Endothelial cell of umbilical vein (primary cell): ENCODE results near the gene CNTNAP2. TPM values are rescaled to one million over a fixed set of nuclear protein-coding genes. Genes with fewer than 3 reads are reported as not detected.

Source experiments
- BruUV-seq: library from RNA; stranded (reverse); fragments of 400-500 nt; replicated peaks from 2 replicates; lab custom pipeline; 2021; lab: Mats Ljungman, UMichigan
- CTCF ChIA-PET: fragments of 300-600, 350-600 bp; sonication (Branson Sonifier 250); formaldehyde crosslinking; loops from one replicate; lab custom pipeline; 2021; ENCODE audit warnings: antibody characterized with exemption, inconsistent platforms; lab: Charles Lee
- POLR2A ChIA-PET: fragments of 300-600, 350-600 bp; sonication (Branson Sonifier 250); formaldehyde crosslinking; loops from one replicate; lab custom pipeline; 2021; ENCODE audit warnings: antibody characterized with exemption, inconsistent platforms; lab: Charles Lee
- DNase-seq: peaks from one replicate; pipeline ENCODE4 v3.0.0-alpha.2; 2011; ENCODE audit warnings: low read depth, low spot score
- FAIRE-seq: peaks from 2 replicates; lab custom pipeline; 2011; peaks lifted over from hg19 to GRCh38; lab: Jason Lieb, UNC
- H2AFZ ChIP-seq: 2 replicates; pipeline ENCODE4 v1.6.0; 2012; ENCODE audit warnings: low read depth, low read length, control low read depth, inconsistent platforms
- H3K27ac ChIP-seq: 2 replicates; pipeline ENCODE4 v1.5.1; 2011; ENCODE audit warnings: low read depth, mild to moderate bottlenecking, control low read depth, low read length, moderate library complexity; ENCODE audit not compliant: insufficient read depth
- H3K27me3 ChIP-seq, 2 experiments: 2 replicates each; pipeline versions ENCODE4 v1.6.0 to v1.6.1; 2011; ENCODE audit warnings: low read length in 2 of 2, mixed read lengths in 1 of 2; ENCODE audit not compliant: control insufficient read depth in 2 of 2, insufficient read depth in 2 of 2
- H3K36me3 ChIP-seq, 2 experiments: 2 replicates in 1 of 2; 3 replicates in 1 of 2; pipeline ENCODE4 v1.5.1; 2011; ENCODE audit warnings: low read length in 2 of 2, mild to moderate bottlenecking in 1 of 2, moderate library complexity in 1 of 2; ENCODE audit not compliant: control insufficient read depth in 2 of 2, insufficient read depth in 2 of 2; ENCODE audit errors: extremely low read depth in 1 of 2
- H3K4me1 ChIP-seq: 3 replicates; pipeline ENCODE4 v1.5.1; 2011; ENCODE audit warnings: mild to moderate bottlenecking, low read length; ENCODE audit not compliant: control insufficient read depth, insufficient read depth; ENCODE audit errors: extremely low read depth
- H3K4me2 ChIP-seq: 2 replicates; pipeline ENCODE4 v1.6.1; 2011; ENCODE audit warnings: low read length, control low read depth, mixed read lengths; ENCODE audit not compliant: insufficient read depth
- H3K4me3 ChIP-seq, 3 experiments: fragments of 200-600 bp in 1 of 3; sonication (generic), shearing (Covaris generic) in 1 of 3; replicated peaks in 1 of 3; 2 replicates each; pipeline ENCODE4 v1.5.1; 2011 to 2016; ENCODE audit warnings: control low read depth in 3 of 3, low read length in 3 of 3, mild to moderate bottlenecking in 2 of 3, inconsistent platforms in 1 of 3, low read depth in 1 of 3, moderate library complexity in 1 of 3; ENCODE audit not compliant: insufficient read depth in 1 of 3
- H3K79me2 ChIP-seq: 2 replicates; pipeline ENCODE4 v1.6.0; 2012; ENCODE audit warnings: low read length, inconsistent platforms; ENCODE audit not compliant: control insufficient read depth, insufficient read depth
- H3K9ac ChIP-seq: replicated peaks from 2 replicates; pipeline ENCODE3; 2011; ENCODE audit warnings: low read length, control low read depth; ENCODE audit not compliant: insufficient read depth; ENCODE audit errors: extremely low read depth
- H3K9me1 ChIP-seq: replicated peaks from 3 replicates; pipeline ENCODE4 v1.6.0; 2011; ENCODE audit warnings: mild to moderate bottlenecking, low read length; ENCODE audit not compliant: control insufficient read depth, insufficient read depth; ENCODE audit errors: extremely low read depth
- H3K9me3 ChIP-seq: replicated peaks from 2 replicates; pipeline ENCODE4 v1.5.1; 2012; ENCODE audit warnings: low read length, inconsistent platforms; ENCODE audit not compliant: control insufficient read depth, insufficient read depth
- H4K20me1 ChIP-seq: replicated peaks from 2 replicates; pipeline ENCODE3; 2011; ENCODE audit warnings: mild to moderate bottlenecking, low read length; ENCODE audit not compliant: control insufficient read depth, insufficient read depth; ENCODE audit errors: extremely low read depth
- EZH2 ChIP-seq: IDR thresholded peaks from 2 replicates; pipeline ENCODE4 v1.6.1; 2012; ENCODE audit warnings: borderline replicate concordance, low read depth, mild to moderate bottlenecking, moderate library complexity, low read length, inconsistent platforms; ENCODE audit not compliant: severe bottlenecking
- FOS ChIP-seq: IDR thresholded peaks from 2 replicates; pipeline ENCODE4 v1.6.1; 2011; ENCODE audit warnings: mild to moderate bottlenecking, low read length, moderate library complexity, borderline replicate concordance; ENCODE audit not compliant: insufficient read depth
- GATA2 ChIP-seq: IDR thresholded peaks from 2 replicates; pipeline ENCODE4 v1.7.0; 2011; ENCODE audit warnings: low read depth, mild to moderate bottlenecking, moderate library complexity, mixed read lengths, low read length; ENCODE audit not compliant: insufficient read length, insufficient read depth
- JUN ChIP-seq: IDR thresholded peaks from 2 replicates; pipeline ENCODE4 v1.6.1; 2011; ENCODE audit warnings: borderline replicate concordance, low read depth; ENCODE audit not compliant: insufficient read length, insufficient read depth
- MAX ChIP-seq: IDR thresholded peaks from 2 replicates; pipeline ENCODE4 v1.6.1; 2011; ENCODE audit not compliant: insufficient read depth, insufficient read length
- MYC ChIP-seq: IDR thresholded peaks from one replicate; pipeline ENCODE4 v1.6.1; 2011; ENCODE audit warnings: mild to moderate bottlenecking, low read depth, low read length
- POLR2A ChIP-seq: IDR thresholded peaks from 2 replicates; pipeline ENCODE4 v1.6.1; 2012; ENCODE audit warnings: low read depth, mild to moderate bottlenecking, control low read depth, low read length
- POLR2AphosphoS5 ChIP-seq: IDR thresholded peaks from 2 replicates; pipeline ENCODE4 v1.6.1; 2012; ENCODE audit warnings: low read depth, mild to moderate bottlenecking, control low read depth, low read length, moderate library complexity; ENCODE audit not compliant: insufficient read depth
- dilution Hi-C: fragments of 300-500 bp; cut with MboI; formaldehyde crosslinking; loops from one replicate; pipeline ENCODE4 v1.15.0; 2019; ENCODE audit warnings: low sequenced_read_pairs; ENCODE audit not compliant: extremely low pct_ligation_motif_present
- intact Hi-C: fragments of 100-400 bp; cut with micrococcal nuclease; formaldehyde crosslinking; loops from one replicate; pipeline ENCODE4 v1.10.0; 2022
- polyA plus RNA-seq, 4 experiments: library from polyadenylated mRNA; depleted of rRNA in 3 of 4; stranded (reverse) in 3 of 4; unstranded in 1 of 4; fragments of >200 nt; gene quantifications; 2 replicates each; pipeline versions ENCODE4 v1.2.1 to v1.2.3, GENCODE V29; 2011 to 2012; ENCODE audit warnings: missing spikeins in 1 of 4
- total RNA-seq: library from RNA; stranded (reverse); gene quantifications from 2 replicates; pipeline ENCODE4 v1.2.3, GENCODE V29; 2021
- TF ChIP-seq, protein P1 (sequence below), 2 donors: IDR thresholded peaks; 1 replicate in 1 of 2; 2 replicates in 1 of 2; pipeline ENCODE4 v1.5.1; 2011; ENCODE audit warnings: low read length in 2 of 2, mild to moderate bottlenecking in 2 of 2, moderate library complexity in 2 of 2, control low read depth in 1 of 2, inconsistent platforms in 1 of 2, low read depth in 1 of 2; ENCODE audit not compliant: insufficient read depth in 1 of 2; ENCODE audit errors: extremely low read depth in 1 of 2

CNTNAP2 gene
- total and polyA plus RNA-seq, 2 donors (not counting 3 experiments of a cell fraction or from before 2014, with no cell fraction given): not detected

- dilution Hi-C loops: no loop called here
- POLR2A ChIA-PET: no interaction called here
- no peaks in the 10 kb centered on the region for H3K36me3 ChIP-seq
- DNase-seq (no peak), FAIRE-seq (no peak)
- intact Hi-C loops: no loop called here
- H2AFZ ChIP-seq: no peak overlapping the region
- H3K9ac ChIP-seq: no peak overlapping the region
- H3K4me3 ChIP-seq: no peak overlapping the region
- no peaks in the 10 kb centered on the region for H3K4me1 ChIP-seq
- no peaks in the 10 kb centered on the region for H3K79me2 ChIP-seq
- H3K27me3 ChIP-seq: no peaks in the 10 kb centered on the region
- BruUV-seq: no TSS peak
- no peak overlapping the region for H3K27ac ChIP-seq
- H3K9me3 ChIP-seq: peaks cover 5% of the 10 kb centered on the region
- H3K9me1 ChIP-seq: no peaks in the 10 kb centered on the region
- CTCF ChIA-PET: no interaction called here
- no peak for TF ChIP-seq JUN
- TF ChIP-seq POLR2AphosphoS5: no peak
- TF ChIP-seq FOS: no peak
- no peak for TF ChIP-seq POLR2A
- TF ChIP-seq MAX: no peak
- no peak for TF ChIP-seq GATA2
- no peak for TF ChIP-seq MYC
- TF ChIP-seq EZH2: no peak
- TF ChIP-seq, protein P1, sequence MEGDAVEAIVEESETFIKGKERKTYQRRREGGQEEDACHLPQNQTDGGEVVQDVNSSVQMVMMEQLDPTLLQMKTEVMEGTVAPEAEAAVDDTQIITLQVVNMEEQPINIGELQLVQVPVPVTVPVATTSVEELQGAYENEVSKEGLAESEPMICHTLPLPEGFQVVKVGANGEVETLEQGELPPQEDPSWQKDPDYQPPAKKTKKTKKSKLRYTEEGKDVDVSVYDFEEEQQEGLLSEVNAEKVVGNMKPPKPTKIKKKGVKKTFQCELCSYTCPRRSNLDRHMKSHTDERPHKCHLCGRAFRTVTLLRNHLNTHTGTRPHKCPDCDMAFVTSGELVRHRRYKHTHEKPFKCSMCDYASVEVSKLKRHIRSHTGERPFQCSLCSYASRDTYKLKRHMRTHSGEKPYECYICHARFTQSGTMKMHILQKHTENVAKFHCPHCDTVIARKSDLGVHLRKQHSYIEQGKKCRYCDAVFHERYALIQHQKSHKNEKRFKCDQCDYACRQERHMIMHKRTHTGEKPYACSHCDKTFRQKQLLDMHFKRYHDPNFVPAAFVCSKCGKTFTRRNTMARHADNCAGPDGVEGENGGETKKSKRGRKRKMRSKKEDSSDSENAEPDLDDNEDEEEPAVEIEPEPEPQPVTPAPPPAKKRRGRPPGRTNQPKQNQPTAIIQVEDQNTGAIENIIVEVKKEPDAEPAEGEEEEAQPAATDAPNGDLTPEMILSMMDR (IDR thresholded peaks at IDR 0.05; ENCODE audit: extremely low read depth in 1 of 2, insufficient read depth in 1 of 2, low read depth in 1 of 2, low read length in 2 of 2): no peak
- no peaks in the 10 kb centered on the region for H4K20me1 ChIP-seq
- H3K4me2 ChIP-seq: no peak overlapping the region
Observed at GRCh38 chr7:148118371-148118770, 2001.8 kb downstream of the CNTNAP2 start.
